ENCODE data around the gene NMB.
"Not testable (repeated sequence)": the region's sequence is repeated elsewhere in the genome, so short reads cannot be mapped to it uniquely, and the experiment has no call there.

NMB gene, protein sequence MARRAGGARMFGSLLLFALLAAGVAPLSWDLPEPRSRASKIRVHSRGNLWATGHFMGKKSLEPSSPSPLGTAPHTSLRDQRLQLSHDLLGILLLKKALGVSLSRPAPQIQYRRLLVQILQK

DNA sequence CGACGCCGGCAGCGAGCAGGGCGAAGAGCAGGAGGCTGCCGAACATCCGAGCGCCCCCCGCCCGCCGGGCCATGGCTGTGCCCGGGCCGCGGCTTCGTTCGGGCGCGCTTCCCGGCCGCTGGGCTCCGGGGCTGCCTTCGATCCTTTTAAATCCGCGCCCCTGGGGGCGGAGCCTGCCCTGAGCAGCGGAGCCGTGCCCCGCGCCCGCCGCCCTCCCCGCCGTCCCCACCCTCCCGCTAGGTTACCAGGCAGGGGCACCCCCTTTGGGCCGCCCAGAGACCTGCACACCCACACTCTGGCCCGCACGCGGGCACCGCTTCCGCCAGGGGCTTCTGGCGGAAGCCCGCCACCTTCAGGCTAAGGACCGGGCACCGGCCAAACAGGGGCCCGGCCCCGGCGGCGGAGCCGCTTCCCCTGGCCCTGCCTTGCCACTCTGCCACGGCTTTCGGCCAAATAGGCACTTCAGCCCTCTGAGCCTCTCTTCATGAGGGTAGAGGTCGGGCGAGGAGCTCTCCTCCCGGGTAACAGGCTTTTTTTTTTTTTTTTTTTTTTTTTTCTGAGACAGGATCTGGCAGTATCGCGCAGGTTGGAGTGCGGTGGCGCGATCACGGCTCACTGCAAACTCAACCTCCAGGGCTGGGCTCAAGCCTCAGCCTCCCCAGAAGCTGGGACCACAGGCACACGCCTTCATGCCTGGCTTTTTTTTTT is at the start of gene NMB:
Gene NMB (minus strand): TSS at position 120 of the 708 bp plus-strand sequence. CDS start 47 bp downstream, at position 73.
- DNase-seq = peak; percentile 60

DNA sequence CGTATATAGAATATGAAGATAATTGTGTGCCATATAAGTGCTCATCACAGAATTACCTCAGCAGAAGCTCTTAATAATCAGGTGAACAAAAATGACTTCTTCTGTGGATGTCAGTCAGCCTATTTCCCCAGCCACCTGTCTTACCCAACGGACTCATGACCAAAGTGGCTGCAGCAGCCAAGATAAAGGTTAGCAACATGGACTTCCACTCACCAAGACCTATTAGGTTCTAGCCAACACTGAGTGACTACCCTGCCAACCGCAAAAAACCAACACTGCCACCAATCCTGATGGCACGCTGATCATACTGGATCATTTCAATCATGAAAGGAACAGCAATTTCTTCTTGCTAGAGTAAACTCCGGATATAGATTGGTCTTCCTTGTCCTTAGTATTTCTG is 45.8 kb upstream of the NMB start:
- no peak for DNase-seq

DNA sequence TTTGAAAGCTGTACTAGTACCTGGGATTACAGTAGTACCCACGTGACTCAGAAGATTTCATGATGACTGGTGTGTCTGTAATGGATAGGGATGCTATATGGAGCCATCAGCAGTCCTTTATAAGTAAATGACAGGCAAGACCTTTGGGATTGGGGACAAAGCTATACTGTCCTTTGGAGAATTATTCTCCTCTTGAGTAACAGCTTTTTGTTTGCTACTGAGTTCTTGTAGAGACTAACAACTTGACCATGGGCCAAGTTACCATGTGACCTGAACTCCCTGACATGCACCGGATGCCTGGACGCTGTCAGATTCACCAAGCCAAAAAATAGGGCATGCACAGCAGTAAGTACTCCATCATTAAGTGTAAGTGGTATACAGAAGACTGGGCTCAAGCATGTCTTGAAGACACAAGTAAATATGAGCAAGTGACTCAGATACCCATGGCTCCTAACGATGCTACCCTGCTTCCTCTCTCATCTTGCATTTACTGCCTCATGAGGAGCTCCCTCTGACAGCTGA is 45.0 kb upstream of the NMB start:
- DNase-seq = no peak

DNA sequence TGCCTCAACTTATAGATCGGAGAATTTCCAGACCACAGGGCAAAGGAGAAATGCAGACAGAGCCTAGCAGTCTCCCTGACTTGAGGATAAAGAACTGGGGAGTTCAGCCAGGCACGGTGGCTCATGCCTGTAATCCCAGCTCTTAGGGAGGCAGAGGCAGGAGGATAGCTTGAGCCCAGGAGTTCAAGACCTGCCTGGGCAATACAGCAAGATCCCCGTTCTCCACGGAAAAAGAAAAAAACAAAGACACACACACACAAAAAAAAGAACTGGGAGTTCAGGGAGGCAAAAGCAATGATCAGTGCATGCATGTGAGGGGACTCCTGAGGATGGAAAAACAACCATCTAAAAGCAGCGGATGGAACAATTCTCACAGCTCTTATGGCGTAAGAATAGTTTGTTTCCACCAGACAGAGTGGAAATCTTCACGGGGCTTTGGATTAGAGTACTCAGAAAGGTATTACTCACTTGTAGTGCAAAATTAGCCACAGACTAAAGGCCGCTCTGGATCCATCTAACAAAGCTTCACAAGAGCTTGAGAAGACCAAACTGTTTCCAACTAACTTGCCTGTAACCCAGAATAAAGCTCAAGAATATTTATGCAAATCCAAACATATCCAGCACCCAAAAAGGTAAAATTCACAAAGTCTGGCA is 41.7 kb upstream of the NMB start:
- DNase-seq = no peak

DNA sequence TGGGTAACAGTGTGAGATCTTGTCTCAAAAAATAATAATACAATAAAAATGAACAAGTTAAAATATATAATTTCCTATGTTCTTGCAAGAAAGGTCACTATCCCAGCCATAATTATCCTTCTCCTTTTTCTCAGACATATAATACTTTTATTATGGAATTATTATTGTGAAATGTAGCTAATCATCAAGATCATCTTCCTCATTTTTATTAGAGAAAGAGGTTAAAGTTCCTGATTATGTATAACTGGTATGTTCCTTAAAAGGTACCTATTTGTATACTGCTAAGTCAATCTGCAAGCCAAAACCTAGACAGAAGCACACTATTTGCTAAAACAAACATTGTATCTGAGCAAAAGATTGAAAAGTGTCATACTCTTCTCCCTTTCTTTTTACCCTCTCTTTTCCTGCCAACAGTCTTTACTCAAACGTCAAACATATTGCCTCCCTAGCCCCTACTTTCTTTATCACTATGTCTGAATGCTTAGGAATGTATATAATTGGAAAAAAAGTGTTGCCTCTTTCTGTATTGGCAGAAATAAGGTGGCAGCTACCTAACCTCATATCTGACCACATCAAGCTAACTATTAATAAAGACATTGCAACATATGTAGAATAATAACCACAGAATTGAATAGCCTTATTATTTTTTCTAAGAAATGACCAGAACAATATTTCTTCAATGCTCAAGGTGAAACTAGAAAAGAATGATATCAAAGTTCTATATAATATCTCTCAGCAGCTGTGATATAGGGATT is 39.4 kb upstream of the NMB start:
- no peak for DNase-seq

DNA sequence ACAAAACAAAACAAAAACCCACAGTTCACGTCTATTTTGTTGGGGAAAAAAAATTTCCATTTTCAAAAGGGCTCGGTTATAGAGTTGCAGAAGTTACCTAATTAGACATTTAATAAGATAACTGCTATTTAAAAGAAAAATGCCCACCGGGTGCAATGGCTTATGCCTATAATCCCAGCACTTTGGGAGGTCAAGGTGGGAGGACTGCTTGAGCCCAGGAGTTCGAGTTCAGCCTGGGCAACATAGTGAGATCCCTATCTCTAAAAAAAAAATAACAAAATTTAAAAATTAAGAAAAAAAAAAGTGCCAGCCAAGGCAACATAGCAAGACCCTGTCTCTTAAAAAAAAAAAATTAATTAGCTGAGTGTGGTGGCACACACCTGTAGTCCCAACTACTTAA is 38.8 kb upstream of the NMB start:
- no peak for DNase-seq

DNA sequence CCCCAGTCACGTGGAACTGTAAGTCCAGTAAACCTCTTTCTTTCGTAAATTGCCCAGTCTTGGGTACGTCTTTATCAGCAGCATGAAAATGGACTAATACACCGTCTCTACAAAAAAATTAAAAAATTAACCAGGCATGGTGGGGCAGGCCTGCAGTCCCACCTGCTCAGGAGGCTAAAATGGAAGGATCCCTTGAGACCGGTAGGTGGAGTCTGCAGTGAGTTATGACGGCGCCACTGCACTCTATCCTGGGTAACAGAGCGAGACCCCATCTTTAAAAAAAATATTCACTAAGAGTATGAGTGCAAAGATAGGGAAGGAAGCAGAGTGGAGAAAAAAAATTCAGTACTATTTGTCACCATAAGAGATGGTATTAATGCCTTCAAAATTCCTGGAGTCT is 32.3 kb upstream of the NMB start:
- DNase-seq = no peak

DNA sequence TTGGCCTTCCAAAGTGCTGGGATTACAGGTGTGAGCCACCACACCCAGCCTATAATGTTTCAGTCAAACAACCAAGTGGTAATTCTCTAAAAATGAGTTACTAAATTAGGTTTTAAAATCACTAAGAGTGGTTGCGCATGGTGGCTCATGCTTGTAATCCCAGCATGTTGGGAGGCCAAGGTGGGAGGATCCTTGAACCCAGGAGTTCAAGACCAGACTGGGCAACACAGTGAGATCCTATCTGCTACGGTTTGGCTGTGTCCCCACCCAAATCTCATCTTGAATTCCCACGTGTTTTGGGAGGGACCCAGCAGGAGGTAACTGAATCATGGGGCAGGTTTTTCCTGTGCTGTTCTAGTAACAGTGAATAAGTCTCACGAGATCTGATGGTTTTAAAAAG is 31.9 kb upstream of the NMB start:
- DNase-seq = no peak

DNA sequence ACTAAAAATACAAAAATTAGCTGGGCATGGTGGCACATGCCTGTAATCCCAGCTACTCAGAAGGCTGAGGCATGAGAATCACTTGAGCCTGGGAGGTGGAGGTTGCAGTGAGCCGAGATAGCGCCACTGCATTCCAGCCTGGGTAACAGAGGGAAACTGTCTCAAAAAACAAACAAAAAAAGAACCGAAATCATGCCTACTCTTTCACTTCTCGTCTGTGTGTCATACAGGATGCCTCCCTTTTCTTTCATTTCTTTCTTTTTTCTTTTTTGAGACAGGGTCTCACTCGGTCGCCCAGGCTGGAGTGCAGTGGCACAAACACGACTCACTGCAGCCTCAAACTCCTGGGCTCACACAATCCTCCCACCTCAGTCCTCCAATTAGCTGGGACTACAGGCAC is 28.4 kb upstream of the NMB start:
- DNase-seq = not testable (repeated sequence)

DNA sequence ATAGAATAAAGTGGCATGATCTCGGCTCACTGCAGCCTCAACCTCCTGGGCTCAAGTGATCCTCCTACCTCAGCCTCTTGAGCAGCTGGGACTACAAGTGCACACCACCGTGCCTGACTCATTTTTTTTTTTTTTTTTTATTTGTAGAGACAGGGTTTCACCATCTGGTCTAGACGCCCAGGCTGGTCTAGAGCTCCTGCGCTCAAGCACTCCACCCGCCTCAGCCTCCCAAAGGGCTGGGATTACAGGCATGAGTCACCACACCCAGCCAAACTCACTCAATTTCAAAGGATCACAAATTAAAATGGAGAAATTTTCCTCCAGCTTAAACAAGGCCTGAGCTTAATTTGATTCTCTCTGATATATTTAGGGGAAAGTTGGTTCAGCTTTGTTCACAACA is 27.3 kb upstream of the NMB start:
- DNase-seq = peak; percentile 2

DNA sequence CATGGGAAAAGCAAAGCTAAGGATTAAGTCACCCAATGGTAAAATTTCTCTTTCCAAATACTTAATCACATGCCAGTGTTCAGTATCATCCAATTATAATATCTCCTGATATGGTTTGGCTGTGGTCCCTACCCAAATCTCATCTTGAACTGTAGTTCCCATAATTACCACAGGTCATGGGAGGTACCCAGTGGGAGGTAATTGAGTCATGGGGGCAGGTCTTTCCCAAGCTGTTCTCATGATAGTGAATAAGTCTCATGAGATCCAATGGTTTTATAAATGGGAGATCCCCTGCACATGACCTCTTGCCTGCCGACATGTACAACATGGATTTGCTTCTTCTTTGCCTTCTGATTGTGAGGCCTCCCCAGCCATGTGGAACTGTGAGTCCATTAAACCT is 26.1 kb upstream of the NMB start:
- no peak for DNase-seq

DNA sequence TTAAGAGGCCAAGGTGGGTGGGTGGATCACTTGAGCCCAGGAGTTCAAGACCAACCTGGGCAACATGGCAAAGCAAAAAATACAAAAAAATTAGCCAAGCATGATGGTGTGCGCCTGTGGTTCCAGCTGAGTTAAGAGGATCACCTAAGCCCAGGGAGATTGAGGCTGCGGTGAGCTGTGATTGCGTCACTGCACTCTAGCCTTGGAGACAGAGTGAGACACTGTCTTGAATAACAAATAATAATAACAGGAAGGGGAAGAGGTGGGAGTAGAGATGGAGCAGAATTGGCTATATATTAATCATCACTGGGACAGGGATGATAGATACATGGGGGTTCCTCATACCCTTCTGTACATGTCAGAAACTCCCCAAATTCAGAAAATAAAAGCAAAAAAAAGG is 23.8 kb upstream of the NMB start:
- DNase-seq = no peak

DNA sequence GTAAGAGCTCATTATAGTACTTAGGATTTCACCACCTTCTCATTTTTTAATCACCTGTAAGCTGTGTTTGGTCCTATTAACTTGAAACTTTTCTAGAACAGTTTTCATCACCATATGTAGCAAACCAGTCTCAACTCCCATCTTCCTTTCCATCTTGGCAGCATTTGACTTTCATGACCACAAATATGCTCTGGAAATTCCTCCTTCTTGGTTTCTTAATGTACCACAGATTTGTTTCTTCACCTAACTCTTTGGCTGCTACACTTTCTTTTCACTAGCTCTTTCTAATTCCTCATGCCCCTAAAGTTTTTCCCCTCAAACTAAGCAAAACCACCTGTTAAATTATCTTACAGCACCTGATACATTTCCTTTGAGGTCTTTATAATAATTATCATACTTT is 13.2 kb upstream of the NMB start:
- no peak for DNase-seq

DNA sequence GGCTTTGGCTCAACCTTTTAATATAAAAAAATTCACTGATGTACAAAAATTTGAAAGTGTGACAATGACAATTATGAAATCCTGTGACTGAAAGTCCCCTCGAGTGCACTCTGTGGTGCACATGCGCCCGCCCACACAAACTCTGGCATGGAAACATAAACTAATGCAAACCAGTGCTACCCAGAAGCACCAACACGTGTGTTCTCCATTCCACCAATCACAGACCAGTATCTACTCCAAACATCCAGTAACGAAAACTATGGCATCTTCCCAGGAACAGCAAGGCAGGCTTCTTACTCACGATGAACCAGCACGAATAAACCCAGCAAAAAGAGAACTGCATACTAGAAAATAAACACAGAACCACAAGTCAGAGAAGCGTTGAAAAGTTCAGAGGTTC is 11.7 kb upstream of the NMB start:
- DNase-seq = no peak

DNA sequence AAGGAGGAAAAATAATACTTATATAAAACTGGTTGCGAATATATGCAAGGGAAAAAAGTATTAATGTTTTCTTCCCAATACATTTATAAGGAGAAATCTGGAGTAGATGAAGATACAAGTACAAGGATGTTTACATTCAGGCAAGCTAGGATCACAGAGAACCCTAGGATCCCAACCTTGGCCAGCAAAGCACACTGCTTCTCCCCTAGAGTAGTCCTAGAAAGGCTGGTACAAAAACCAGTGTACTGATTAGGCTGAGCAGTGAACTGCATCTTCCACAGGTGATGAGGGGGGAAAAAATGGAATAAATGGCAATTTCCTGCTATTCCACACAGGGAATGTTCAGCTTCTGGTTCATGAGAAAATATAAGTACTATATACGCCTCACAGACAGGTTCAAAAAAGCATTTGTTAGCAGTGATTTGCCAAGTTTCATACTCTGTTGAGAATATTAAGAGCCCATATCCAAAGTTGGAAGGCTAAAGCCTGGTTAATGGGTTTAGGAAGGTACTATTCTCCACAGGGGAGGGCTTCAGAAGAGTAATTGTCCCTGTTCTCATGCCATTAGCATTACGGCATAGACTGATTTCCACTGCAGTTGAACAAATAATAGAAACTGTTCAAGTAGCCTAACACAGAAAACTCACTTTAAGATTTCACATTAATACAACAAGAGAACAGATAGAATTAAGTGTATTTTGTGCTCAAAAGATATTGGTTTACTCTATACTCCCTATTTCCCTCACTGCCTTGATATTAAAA is 10.4 kb upstream of the NMB start:
- DNase-seq = no peak

DNA sequence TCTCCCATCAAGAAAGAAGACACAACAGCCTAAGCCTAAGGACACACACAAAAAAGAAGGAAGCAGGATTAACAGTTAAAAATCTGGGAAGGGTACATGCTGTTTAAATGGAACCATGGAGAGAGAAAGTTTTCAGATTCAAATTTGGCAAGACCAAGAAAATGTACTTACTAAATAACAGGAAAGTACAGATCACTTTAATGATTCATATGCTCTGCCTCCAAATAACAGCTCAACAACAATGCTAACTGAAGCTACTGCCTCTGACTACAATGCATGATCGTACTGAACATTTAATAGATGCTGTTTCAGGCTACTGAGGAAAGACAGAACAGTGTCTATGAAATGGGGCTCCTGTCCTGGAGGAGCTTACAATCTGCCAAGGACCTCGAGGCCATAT is 8.4 kb upstream of the NMB start:
- no peak for DNase-seq

DNA sequence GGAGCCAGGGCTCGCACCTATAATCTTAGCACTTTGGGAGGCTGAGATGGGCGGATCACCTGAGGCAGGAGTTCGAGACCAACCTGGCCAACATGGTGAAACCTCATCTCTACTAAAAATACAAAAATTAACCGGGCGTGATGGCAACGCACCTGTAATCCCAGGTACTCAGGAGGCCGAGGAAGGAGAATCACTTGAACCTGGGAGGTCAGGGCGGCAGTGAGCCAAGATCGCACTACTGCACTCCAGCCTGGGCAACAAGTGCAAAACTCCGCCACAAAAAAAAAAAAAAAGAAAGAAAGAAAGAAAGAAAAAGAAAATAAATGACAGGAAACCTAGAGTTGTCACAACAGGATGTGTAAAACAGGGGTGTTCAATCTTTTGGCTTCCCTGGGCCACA is 3.0 kb upstream of the NMB start:
- no peak for DNase-seq

DNA sequence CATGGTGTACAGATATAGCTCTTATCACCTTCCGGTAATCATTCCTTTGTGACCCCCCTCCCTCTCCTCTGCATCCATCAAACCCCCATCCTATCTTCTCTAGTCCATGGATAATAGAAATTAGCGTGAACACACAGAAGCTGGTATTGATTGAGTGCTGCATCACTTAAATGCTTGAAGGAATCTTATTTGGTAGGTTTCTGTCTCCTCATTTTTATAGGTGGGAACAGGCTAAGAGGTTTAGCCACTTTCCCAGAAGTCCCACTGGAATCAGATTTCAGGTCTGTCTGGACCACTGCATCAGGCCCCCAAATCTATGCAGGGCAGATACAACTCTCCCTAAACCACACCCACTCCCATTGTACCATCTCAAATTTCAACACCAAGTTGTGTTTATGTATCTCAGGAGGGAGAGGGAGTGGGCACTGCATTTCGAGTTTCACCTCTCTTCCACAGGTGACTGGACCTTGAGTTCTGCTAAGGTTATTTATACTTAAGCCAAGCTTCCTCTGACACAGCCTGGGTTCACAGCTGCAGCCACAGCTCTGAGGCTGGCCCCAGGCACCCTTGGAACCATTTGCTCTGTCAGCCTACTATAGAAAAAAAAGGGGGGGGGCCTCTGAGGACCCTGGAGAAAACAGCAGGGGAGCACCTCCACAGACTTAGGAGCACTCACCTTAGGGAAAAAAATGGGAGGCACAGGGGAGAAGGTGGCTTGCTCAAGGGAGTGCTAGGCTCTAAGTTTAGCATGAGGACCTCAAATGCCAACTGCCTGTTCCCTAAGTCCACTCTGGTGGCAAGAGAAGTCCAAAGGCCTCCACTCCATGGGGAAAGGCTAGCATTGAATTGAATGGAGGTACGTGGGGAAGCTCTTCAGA is 2.1 kb upstream of the NMB start:
- no peak for DNase-seq

DNA sequence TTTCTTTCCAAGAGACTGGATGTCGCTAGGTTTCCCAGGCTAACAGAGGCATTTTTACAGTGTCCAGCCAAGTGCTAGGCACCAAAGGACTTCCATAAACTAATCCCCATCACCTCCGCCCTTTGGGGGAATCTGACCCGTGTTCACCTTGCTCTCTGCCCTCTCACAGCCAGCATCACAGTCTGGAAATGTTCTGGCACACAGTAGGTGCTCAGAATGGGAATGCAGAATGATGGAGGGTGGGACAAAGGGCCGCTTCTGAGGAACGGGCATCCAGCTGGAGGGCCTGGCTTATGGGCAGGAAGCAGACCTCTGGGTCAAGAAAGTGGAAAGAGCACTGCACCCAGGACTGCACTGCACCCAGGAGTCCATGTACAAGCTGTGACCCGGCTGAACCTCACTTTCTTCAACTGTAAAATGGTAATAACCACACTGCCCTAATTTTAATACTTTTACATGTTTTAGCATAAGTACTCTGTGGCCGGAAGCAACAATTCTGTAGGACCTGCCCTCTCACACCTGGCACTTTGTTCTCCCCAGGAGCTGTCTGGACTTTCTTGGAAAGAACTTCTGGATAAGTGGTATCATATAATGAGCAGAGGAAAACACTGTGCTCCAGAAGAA is 901 bp upstream of the NMB start:
- no peak for DNase-seq

DNA sequence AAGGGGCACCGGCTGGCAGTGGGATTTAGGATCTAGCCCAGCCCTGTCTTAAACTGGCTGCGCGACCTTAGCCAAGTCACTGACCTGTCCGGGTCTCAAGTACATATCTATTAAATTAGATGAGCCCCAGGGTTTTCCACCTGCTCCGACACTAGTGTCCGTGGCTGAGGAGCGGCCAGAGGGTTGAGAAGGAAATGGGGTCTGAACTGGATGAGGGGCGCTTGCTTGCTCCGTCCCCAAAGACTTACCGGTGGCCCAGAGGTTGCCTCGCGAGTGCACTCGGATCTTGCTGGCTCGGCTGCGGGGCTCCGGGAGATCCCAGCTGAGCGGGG is 285 bp downstream of the NMB start:
- no peak for DNase-seq

DNA sequence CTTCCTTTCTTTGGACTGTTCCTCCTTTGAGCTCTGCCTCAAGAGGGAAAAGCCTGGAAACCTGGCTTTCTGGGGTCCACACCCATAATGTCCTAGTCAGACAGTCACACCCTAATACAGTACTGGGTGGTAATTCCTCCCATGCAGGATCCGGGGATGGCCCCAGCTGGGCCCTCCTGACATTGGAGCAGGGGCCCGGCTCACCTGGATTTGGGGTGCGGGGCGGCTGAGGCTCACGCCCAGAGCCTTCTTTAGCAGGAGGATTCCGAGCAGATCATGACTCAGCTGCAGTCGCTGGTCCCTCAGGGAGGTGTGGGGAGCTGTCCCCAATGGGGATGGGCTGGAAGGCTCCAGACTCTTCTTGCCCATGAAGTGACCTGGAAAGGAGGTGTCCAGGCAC is 1.0 kb downstream of the NMB start:
- DNase-seq = no peak

Data from NCI-H1694 treated with DMSO at 0.1 percent for 48 hours (cell line).